NCI-H2107 treated with DMSO at 0.1 percent for 48 hours (cell line): ENCODE results near the gene HAUS7.
"Not testable (repeated sequence)": the region's sequence is repeated elsewhere in the genome, so short reads cannot be mapped to it uniquely, and the experiment has no call there.

Experiments
- DNase-seq: peaks from one replicate; lab custom pipeline; 2025; ENCODE audit not compliant: unreplicated experiment; lab: John Stamatoyannopoulos, UW

HAUS7 gene

DNA sequence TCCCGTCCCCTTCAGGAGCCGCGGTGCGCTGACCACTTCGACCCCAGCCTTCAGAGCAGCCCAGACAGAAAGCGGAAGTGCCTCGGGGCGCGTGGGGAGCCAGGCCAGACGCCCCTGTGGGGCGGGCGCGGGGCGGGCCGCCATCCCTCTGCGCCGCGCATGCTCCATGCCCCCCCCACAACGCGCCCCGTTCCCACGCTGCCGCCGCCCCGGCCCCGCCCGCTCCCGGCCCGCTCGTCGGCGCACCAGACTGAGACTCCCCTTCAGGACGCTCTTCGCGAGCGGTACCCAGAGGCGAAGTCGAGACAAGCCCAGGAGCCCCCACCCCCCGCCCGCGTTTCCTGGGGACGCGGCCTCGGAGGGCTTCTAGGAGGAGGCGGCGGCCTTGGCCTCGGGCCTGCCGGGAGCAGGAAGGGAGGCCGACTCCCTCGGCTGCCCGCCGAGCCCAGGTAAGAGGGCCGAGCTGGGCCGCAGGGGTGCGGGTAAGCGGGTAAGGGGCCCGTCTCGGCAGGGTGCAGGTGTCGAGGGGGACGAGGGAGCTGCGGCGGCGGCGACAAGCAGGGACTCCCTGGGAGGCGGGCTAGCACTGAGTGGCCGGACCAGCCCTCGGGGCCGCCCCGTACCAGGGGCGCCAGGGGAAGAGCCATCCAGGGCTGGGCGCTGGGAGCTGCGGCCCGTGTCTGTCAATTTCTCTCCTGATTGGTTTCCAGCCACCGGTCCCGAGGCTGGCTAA is 59.0 kb downstream of the HAUS7 start, which contains the start of gene ZFP92:
TSS of gene ZFP92 (plus strand) at position 218 of the 733 bp plus-strand sequence. CDS start 6,851 bp downstream, outside the sequence.
- DNase-seq = no peak

DNA sequence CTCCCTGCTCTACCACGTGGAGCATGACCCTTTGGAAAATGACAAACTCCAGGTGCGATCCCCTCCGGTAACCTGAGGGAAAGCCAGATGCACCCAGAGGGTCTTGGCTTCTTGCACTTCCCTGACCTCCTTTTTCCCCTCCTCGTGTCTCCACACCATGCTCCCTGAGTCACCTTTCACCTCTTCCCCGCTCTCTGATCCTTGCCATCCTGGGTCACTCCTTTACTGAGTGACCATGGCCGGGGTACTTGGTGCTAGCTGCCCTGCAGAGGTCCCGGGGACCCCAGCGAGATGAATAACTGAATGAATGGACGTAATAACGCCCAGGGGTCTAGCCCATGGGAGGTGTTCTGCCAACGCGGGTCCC is 59.5 kb downstream of the HAUS7 start:
- no peak for DNase-seq

DNA sequence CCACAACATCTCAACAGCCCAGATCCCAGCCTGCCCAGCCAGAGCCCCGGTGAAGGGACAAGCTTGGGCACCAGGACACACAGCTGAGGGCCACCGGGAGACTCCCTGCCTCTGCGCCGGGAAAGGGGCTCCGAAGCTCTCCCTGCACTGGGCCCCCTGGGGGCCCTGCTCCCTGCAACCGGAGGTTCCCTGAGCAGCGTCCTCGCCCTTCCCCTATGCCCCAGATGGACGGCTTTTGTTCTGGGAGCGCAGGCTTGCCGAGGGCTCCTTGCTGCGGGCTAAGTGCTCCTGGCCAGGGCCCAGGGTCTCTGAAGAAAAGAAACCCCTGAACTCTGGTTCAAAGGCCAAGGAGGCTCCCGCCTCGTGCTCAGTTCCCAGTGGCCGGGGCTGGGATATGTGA is 60.0 kb downstream of the HAUS7 start:
- DNase-seq = no peak

DNA sequence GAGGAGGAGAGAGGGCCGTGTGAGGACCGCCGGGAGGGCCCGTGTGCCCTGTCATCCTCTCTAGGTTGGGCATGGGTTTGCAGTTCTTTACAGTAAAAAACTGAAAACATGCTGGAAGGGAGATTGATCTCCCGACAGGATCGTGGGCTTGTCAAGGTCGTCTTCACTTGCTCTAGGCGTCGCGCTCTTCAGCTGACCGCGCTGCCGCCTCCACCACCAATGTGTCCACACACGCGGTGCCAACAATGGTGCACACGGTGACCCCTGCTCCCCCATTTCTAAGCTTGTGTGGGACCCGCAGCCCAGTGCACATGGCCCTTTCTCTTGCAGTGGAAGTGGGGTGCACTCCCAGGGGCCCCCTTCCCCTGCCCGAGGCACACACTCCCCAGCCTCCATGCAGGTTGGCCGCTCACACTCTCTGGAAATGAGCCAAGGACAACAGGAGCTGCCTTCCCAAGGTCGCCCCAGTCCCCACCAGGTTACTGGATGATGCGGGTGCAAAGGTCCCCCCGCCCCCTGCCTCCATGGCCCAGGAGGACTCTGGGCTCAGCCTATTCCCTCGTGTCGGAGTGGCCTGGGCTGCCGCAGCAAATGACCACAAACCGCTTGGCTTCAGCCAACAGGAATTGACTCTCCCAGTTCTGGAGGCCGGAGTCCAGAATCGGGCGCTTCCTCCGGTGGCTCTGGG is 60.8 kb downstream of the HAUS7 start:
- DNase-seq = no peak

DNA sequence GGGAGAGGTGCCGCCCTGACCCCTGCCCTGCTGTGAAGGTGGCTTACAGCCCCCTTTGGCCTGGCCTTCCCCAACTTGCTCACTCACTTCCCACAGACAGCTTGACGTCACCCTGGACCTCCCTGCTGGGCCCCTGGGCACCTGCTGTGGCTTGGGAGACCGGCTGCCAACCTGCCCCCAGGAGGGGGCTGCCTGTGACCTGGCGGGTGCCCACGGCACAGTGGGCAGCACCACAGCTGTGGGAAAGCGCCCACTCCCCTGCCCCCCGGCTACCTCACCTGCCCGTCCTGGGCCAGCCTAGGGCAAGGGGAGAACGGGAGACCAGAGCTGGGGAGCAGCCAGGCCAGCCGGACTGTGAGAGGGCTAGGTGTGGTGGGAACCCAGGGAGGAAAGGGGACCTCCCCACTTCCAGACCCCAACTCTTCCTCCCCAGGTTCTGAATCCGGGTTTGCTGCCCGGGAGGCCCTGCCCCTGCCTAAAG is 61.5 kb downstream of the HAUS7 start:
- no peak for DNase-seq

DNA sequence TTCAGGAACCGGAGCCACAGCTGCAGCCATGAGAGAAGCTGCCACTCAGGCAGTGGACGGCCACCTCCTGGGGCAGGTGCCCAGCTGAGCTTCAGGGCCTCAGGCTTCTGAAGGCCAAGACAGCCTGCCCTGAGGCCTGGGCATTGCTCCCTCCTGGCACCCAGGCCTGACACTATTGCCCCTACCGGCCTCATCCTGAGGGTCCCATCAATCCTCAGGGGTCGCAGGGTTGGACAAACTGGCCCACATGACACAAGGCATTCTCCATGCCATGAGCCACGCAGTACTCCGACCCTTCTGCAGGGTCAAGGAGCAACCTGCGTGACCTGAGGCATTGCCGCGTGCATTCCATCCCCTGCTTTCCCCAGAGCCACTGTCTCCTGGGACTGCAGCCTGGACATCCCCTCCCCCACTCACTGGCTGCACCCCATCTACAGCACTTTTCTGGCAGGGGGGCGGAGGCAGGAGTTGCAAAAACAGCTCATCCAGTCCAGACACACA is 62.1 kb downstream of the HAUS7 start:
- no peak for DNase-seq

DNA sequence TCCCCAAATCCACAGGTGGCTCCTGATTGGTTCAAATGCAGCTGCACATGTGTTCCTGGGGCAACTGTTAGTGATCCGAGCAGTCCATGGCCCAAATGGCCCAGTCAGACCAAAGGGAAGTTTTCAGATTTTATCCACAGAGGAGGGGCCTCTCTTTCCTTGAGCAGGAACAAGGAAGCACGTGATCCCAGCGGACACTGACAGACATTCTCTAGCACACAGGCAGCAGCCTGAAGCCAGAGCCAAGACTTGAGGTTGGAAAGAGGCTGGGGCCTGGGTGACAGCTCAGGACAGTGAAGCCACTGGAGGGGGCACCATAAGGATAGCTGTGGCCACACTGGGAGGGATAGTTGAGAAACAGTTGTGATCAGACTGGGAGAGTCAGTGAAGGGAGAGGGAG is 62.6 kb downstream of the HAUS7 start:
- no peak for DNase-seq

DNA sequence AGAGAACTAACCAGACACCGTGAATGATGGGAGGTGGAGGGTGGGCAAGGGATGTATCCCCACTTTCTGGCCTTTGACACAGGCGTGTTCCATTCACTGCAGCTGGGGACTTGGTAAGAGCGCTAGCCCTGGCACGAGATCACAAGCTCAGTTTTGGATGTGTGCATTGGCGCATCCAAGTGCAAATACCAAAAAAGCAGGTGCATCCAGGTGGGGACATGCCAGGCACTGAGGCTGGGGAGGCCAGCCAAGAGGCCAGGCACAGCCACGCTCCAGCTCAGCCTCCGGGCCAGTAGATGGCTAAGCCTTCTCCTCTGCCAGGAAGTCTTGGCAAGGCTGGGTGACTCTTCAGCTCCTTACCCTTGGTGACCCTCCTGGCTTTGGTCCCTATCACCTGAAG is 63.5 kb downstream of the HAUS7 start:
- no peak for DNase-seq

DNA sequence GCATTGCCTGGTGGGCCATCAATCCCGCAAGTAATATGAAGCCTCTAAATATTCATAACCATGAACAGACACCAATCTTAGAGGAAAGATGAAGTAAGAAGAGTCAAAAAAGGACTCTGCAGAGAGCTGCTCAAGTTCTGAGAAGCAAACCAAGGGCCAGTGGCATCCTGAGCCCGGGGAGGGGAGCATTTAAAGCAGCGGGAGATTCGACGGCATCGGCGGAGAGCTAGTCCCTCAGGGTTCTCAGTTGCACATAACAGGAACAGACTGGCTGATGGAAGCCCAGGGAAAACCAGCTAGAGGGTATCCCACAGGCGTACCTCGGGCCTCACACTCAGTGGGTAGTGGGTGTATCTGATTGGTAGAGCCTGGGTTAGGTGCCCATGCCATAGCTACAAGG is 64.4 kb downstream of the HAUS7 start:
- no peak for DNase-seq

DNA sequence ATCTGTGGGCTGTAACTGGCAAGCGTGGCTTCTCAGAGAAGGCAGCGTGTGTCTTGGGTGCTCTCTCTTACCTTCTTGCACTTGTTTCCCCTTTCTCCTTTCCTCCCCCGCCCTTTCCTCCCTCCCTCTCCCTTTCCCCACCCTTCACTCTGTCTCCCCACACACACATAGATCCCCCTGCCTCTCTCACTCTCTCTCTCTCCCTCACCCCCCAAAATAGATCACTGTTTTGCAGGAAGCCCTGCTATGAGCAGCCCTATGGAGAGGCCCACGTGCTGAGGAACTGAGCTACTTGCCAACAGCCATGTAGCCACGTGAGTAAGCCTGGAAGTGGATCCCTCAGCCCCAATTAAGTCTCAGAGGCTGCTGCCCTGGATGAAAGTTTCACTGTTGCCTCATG is 65.0 kb downstream of the HAUS7 start:
- DNase-seq = no peak

DNA sequence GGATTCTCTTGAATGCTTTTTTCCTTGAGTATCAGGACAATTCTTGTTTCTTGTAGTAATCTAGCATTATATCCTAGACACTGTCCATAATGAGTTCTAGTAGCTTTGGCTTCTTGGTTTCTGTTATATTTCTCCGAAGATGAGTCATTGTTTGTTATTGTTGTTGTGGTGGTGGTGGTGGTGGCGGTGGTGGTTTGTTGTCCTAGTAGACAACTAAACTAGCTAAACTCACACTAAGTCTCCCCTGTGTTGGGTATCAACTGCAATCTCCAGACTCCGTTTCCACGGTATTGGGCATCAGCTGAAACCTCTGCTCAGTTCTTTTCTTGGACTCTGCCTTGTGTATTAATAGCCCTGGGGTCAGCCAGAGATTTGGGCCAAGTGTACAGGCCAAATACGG is 66.0 kb downstream of the HAUS7 start:
- not testable (repeated sequence) for DNase-seq

DNA sequence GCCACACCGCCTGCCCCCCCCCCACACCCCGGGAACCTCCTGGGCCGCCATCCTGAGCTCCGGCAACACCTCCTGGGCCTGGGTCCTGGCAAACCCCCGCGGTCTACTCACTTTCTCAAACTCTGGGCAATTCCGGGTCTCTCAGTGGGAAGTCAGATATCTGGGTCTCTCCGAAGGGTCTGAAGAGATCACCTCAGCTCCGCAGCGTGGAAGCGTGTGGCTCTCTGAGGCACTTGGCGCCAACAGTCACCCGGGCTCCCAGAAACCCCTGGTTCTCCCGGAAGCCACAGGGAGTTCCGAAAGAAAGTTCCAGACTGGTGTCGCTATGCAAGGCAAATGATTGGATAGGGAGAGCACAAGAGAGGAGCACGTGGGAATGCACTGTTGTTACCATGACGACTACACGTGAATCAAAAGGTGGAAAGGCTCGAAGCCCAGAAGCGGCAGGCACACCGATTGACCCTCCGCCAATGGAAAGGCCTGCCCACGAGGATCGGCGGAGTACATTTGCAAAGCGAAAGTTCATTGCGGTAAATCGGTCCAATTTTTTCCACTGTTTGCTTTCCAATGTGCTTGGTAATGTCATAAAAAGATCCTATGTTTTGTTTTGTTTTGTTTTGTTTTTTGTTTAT is 69.1 kb downstream of the HAUS7 start, which contains the start of gene PNMA6E:
TSS of gene PNMA6E (minus strand) at position 218 of the 632 bp plus-strand sequence. CDS start 2,501 bp downstream, outside the sequence.
- DNase-seq = no peak

DNA sequence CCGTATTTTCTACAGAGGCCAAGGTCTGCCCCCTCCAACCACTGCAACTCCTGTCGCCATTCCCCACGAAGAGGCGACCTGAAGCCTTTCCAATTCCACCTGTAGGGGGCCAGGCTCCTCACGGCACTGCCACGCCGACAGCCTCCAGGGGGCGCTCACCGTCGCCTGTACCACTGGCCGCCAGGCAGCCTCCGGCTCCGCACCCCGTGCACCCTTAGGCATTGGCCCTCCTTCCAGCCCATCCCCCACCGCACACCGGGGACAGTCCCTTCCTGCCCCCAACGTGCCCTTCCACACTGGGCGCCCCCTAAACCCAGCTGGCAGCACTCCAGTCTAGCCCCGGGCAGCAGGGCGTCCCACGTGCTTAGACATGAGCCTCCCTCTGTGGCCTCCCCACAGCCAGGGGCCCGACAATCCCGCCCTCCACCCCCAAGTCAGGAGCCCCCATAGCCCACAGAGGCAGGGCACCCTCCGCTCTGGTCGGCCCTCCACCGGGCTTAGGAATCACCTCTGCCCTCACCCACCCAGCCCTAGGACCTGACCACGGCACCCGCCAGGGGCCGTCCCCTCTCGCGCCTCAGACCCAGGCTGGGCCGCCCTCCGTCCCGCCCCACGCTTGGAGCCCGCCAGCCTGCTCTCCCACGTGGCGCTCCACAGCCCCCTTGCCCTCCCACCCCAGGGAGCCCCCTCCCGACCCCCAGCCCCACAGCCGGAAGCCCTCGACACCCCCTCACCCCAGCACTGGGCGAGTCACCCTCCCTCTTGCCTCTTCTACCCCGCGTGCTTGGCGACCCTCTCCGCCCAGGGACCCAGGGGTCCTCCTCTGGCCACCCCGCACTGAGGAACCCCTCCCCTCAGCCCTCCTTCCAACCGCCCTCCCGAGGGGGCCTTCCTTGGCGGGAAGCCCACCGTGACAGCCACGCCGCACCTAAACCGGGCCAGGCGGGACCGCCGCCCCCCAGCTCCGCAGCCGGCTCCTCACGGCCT is 69.9 kb downstream of the HAUS7 start:
- no peak for DNase-seq

DNA sequence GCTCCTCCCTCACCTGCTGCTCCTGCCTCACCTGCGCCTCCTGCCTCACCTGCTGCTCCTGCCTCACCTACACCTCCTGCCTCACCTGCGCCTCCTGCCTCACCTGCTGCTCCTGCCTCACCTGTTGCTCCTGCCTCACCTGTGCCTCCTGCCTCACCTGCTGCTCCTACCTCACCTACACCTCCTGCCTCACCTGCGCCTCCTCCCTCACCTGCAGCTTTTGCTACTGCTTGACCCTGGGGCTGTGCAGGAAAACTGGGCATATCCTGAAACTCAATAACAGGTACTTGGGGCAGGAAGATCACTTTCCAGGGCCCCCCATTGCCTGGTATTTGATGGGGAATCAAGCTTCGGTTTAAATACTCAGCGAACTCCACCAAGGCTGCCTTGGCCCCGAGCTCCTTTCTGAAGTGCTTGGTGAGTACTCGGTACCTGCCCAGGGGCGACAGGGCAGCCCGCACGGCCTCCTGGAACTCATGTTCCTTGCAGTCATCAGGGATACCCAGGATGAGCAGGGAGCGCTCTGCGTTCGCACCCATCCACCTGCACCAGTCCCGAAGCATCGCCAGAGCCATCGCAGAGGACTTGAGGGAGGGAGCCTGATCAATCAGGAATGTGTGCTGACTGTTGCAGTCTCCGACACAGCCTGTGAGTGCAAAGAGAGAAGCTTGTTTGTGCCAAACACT is 72.0 kb downstream of the HAUS7 start:
- no peak for DNase-seq
